ENCODE data around the gene PPP2R2B. TPM values are rescaled to one million over a fixed set of nuclear protein-coding genes. Genes with fewer than 3 reads are reported as not detected.

PPP2R2B gene
- total RNA-seq, 1 donor from 2014 or later: 1.3 TPM

DNA sequence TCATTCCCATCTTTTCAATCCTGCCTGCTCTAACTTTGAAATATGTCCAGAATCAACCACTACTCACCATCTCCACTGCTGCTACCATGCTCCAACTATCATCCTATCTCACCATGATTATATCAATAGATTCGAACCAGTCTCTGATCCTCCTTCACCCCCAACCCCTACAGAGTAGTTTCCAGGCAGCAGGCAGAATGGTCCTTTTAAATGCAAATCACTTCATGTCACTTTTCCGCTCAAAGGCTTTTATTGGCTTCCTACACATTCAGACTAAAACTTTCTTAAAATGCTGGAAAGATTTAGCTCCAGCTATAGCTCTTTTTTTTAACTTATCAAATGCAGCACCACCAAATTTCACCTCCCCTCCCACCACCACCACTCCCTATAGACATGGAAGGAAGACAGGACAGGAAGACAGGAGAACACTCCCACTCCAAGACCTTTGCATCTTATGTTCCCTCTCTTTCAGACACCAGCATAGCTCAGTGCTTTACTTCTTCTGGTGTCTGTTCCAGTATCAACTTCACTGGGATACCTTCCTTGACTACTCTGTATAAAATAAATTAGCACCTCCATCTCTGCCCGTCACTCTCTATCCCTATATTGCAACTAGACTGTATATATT is 9.9 kb upstream of the PPP2R2B start:
- intact Hi-C loops (cut with micrococcal nuclease): loop anchor here (10.0 kb wide), 1 partner anchor 354 kb away; no protein-coding TSS in a partner anchor

DNA sequence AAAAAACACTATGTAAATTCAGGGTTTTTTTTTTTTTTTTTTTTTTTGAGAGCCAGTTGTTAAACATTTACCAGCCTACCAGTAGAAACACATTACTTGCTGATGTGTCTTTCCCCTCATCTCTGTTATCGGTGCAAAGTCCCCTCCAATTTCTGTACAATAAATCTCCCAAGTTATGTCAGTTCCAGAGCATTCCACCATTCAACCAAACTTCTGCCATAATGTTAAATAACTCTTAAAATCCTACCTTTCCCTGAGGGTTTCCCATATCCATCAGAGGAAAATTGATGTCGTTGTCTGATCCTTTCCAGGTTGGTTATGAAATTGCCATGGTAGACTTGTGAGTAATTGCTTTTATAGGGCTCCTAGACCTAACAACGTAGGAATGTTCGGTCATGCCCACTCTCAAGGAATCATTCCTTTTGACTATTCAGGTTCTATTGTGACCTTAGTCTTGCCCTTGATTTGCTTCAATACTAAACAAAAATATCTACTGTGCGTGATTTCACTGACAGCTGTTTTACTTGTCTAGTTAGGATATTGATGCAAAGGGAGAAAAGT is 5.6 kb upstream of the PPP2R2B start:
- intact Hi-C loops (cut with micrococcal nuclease): loop anchor here (10.0 kb wide), 1 partner anchor 349 kb away; no protein-coding TSS in a partner anchor

DNA sequence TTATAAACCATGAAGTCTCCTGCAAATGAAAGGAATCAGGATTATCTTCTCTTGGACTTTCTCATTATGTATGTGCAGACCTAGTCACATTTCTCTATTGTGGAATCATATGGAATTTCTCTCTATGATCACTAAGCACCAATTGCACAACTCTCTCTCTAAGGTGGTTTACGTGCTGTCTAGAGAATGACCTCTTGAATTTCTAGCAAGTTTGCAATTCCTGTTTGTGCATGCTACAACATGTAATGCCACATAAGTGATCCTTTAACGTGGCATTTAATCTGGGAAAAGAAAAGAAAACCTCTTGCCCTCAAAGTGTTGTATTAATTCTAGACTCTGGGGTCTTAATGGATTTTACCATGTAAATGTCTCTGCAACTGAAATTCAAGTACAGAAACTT is 5.0 kb upstream of the PPP2R2B start:
- intact Hi-C loops (cut with micrococcal nuclease): loop anchor here (10.0 kb wide), 1 partner anchor 349 kb away; no protein-coding TSS in a partner anchor

DNA sequence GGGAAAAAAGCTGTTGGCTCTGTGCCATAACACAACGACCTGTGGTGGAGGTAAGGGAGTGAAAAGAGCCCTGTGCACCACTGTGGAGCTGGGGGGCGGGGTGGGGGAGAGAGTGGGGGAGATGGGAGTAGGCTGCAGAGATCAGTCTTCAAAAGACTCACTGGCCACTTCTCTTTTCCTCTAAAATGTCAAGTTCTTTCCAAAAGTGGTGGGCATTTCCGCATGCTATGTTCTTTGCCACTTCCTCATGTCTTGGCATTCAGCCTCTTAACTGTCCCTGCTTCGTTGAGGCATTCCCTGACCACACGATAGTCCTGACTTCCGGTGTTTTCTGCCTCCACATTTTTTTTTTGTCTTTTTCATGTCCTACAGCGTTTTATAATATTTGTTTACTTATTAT is 2.4 kb upstream of the PPP2R2B start:
- intact Hi-C loops (cut with micrococcal nuclease): loop anchor here (10.0 kb wide), 1 partner anchor 346 kb away; no protein-coding TSS in a partner anchor

DNA sequence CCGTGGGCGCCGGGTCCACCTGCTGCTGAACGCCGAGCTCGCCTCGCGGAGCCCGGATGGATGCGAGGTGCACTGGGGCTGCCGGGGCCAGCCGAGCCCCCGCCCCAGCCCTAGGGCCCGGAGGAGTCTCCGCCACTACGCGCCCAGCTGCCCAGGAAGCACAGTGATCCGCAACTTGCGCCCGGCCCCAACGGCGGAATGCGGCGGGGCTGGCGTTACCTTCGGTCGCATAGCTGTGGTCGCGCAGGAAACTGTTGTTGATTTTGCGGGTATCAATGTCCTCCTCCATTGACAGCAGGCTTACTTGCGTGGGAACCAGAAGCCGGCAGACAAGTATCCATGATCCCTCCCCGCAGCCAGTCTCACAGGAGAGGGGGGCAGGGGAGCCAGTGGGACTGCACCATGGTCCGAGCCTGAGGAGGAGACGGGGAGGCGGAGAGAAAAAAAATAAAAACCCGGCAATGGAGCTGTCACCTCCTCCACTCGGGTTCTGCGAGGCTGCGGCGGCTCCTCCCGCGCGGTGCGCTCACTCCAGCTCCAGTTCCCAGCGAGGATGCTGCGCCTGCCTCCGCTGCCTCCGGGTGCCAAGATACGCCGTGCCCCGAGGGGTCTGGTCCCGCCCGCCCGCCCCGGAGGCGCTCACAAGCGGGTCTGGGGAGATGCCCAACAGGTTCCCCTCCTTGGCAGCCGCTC is 628 bp downstream of the PPP2R2B start:
- intact Hi-C loops (cut with micrococcal nuclease): loop anchor here (1.0 to 5.0 kb wide), 3 partner anchors 89 to 216 kb away; no protein-coding TSS in a partner anchor

DNA sequence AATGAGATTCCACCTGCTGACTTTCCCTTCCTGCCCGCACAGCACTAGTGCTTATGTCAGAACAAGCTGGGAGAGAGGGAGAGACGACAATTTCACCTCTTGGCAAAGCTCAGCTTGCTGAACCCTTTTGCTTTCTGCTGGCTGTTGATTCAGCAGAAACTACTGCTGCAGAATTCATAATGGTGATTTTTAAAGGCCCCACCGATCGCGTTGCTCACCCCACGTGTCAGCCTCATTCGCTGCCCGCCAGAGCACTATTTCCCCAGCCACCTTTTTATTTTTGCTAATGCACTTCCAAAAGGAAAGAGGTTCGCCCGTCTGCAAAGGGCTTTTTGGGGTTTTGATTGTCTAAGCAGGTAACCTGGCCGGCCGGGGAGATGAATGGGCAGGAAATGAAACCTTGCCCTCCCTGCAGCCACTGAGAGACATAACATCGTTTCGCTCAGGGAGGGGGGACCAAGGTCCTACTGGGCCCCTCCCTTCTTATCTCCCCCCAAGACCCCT is 1.3 kb downstream of the PPP2R2B start:
- intact Hi-C loops (cut with micrococcal nuclease): loop anchor here (5.0 kb wide), 2 partner anchors 90 to 215 kb away; no protein-coding TSS in a partner anchor

DNA sequence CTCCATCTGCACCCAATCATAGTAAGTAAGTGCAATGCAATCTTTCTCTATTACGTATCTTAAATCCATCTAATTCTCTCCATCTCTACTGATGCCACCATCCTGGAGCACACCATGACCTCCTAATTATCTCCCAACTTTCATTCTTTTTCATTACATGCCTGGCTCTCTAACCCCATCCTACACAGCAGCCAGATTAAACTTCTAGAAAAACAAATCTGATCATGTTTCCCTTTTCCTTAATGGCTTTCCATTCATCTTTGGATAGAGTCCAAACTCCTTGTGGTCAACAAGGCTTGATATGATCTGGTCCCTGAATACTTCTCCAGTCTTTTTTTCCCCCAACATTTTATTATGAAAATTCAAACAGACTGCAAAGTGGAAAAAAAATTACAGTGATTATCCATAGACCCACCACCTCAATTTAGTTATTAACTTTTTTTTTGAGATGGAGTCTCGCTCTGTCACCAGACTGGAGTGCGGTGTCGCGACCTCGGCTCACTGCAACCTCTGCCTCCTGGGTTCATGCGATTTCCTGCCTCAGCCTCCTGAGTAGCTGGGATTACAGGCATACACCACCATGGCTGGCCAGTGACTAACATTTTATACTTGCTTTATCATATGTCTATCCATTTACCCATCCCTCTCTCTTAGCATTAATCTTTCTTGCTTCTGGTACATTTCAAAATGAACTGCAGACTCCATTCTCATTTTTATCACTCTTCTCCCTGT is 5.2 kb downstream of the PPP2R2B start:
- intact Hi-C loops (cut with micrococcal nuclease): no loop called here

DNA sequence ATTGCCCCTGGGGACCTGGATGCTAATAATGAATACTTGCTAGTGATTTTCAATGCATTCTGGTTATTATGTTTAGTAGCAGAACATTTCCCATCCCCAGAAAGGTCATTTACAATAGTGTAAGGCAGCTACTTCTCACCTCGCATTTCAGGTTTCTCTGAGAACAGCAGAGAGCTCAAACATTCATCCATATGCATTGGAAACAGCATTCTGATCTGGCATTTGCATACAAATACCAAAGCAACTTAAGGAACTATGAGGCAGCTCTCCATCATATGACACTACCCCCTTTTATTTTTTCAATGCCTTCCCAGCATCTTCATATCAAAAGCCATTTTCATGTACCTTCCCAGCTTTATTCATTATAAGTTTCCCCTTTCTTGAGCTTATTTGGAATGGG is 6.4 kb downstream of the PPP2R2B start:
- intact Hi-C loops (cut with micrococcal nuclease): no loop called here

DNA sequence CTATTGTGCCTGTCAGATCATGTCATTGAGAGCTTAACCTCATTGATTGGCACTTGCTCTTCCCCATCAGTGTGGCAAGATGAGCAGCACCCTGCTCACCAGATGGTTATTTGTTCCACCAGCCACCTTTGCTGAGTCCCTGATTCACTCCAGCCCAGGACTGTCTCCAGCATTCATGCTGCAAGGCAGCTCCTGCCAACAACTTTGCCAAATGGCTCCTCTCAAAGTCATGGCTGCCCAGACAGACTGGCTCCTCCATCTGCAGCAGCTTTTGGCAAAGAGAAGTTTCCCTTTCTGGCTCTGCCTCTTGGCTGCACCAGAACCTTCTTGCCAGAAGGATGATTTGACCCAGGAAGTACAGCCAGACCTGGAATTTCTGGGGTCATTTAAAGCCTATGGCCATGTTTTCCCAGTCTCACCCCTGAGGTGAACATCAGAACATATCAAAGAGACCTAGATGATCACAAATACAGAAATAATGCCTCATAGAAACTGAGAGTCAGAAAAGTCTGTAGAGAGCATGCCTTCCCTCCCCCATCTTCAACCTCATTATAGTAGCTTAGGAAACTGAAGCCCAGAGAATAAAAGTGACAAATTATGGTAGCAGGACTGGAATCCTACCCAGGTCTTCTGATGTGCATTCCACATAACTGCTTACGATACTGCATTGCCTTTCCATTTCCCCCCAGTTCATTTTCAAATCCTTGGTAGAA is 10.4 kb downstream of the PPP2R2B start:
- intact Hi-C loops (cut with micrococcal nuclease): no loop called here

DNA sequence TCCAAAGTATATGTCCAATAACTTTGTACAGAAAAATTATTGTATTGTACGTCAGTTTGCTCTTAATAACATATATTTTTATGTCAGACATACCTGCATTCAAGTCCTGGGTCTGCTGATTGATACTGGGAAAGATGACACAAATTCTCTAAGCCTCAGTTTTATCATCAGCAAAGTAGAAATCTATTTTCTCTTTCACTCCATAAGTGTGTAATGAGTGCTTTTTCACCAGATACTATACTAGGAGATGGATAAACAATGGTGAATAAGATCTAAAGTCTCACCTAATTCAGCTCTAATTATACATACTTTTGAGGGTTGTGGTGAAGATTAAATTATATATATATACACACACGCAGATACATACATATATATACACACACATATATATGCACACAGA is 12.3 kb downstream of the PPP2R2B start:
- intact Hi-C loops (cut with micrococcal nuclease): no loop called here

DNA sequence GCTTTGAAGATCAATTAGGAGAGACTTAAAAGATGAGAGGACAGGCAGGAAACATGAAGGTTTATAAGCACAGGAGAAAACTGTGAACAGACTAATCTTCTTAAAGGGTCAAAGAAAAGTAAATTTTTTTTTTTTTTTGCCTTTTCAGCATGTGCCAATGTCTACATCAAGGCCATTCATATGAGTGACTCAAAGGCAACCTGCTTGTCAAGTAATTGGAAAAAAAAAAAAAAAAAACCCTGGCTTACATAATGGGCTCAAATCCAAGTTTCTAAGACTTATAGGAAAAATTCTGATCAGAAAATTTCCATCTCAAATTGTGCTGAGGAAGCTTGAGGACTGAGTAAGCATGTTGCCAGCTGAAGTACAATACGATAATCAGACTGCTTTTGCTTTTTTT is 15.9 kb downstream of the PPP2R2B start:
- intact Hi-C loops (cut with micrococcal nuclease): no loop called here

DNA sequence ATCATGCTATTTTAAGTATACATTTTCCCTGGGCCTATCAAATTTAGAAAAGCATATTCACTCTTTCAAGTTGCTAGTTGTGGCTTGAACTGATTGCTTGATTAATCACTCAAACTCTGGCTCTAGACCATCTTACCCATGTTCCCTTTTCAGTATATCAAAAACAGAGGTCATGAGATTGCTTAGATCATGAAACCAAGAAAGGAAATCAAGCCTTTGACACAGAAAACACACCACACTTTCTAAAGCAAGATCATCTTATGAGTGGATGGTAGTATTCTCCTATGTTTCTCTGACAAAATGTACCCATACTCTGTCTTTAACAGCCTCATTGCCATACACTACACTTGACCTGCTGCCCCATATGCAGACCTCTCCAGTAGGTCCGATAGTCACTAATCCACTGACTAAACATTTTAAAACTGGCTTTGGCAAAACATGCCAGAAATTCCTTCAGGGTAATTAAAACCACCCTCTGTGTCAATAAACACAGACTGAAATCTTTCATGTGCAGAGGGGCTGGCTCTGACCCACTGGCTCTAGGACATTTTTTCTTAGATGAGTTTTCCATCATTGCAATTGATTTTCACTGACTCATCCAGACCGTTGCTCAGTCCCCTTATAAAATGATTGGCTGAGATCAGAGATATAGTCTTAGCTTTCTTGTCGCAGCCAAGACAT is 18.2 kb downstream of the PPP2R2B start:
- intact Hi-C loops (cut with micrococcal nuclease): no loop called here

DNA sequence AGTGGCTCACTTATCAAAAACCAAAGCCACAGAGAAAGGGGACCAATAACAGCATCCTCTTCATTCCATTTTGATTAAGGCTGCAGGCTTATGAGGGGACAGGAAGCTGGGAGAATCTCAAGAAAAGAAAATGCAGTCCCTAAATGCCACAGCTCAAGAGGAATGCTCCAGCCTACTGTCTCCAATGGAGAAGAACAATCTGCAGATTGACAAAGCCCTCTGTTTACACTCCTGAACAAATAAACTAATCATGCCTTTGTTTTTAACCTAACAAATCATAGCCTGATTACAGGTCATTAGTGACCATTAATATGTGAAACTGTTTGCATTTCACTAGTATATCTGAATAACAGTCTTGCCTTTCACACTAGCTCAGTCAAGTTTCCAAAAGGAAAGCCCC is 26.5 kb downstream of the PPP2R2B start:
- intact Hi-C loops (cut with micrococcal nuclease): no loop called here

DNA sequence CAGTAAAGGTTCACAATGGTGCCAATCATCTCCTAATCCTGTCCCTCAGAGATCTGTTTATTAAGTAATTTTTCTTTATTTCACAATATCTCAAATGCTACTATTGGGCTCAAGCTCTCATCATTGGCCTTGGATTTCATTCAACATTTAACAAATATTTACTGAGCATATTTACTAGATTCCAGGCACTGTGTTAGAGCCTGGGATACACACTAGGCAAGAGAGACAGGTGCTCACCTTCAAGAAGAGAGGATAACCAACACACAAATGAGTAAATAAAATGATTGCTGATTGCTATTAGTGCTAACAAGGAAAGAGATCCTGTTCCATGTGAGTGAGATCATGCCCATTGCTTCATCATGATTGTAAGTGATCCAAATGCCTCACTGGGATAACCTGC is 27.4 kb downstream of the PPP2R2B start:
- intact Hi-C loops (cut with micrococcal nuclease): no loop called here

DNA sequence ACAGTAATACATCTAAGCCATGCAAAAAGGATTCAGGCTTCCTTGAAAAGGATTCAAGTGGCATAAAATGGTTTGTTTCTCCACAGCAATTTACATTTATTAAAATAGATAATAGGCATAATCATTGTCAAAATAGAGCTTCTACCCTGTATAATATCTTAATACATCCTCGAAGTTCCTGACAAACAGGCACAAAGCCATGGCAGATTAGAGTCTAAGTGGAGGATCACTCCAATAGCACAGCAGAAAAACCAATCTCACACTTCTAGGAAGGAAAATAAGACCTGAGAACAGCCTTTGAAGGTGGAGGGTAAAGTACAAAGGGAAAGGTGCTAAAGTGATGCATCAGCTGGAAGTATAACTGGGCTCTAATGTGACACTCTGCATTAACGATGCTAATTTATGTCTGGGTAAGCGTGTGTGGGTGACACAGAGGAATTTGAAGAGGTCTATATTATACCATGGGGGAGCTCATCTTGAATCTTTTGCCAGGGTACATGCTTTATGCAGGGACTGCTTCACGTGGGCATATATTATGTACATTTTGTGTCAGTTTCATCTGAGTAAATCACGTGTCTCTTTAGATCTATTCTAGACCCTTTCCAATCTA is 28.8 kb downstream of the PPP2R2B start:
- intact Hi-C loops (cut with micrococcal nuclease): no loop called here

DNA sequence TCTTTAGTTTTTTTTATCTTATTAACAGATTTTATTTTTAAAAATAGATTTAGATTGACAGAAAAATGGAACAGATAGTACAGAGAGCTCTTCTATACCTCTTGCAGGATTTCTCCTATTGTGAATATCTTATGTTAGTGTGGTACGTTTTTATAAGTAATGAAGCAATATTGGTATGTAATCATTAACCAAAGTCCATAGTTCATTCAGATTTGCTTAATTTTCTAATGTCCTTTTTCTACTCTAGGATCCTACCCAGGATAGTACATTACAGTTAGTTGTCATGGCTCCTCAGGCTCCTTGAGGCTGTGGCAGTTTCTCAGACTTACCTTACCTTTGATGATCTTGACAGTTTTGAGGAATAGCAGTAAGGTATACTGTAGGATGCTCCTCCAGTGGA is 30.4 kb downstream of the PPP2R2B start:
- intact Hi-C loops (cut with micrococcal nuclease): no loop called here

DNA sequence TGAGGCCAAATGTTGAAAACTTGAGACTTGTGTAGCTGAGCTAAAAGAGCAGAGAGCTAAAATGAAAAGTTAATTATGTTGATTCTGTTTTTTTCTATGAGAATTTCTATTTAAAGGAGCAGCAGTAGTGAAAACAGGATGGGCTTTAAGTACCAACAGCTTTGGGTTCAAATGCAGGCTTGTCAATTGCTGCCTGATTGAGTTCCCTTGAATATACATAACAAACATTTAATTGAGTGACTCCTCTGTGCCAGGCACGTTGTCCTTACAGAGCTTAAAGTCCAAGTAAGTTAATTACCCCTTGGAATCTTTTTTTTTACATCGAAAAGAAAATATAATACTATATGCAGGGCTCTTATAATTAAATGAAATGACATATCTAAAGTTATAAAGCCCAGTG is 38.5 kb downstream of the PPP2R2B start:
- intact Hi-C loops (cut with micrococcal nuclease): no loop called here

DNA sequence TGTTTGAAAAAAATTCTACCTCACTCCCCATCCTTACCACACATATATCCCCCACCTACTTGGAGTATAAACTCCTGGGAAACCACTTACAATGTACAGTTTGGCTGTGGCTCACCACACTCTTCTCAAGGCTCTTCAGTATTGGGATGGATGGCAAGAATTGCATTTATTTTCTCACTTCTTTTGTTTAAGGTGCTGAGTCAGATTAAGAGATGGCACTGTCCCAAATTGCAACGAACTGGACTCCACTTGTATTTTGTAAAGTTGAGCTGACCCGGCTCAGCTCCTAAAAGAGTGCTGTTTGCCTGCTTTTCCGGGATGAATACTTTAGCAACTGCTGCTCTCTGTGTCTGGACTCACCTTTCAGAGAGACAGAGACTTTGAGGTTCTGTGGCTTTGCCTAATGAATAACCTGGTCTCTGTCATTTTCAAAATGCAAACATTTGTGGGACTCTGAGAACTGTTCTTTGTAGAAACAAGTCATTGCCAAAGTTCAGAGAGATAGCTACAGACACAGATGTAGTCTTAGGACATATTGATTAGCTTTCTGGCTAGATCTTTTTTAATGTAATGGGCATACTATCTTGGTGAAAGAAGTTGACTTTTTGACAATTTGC is 42.2 kb downstream of the PPP2R2B start:
- intact Hi-C loops (cut with micrococcal nuclease): no loop called here

DNA sequence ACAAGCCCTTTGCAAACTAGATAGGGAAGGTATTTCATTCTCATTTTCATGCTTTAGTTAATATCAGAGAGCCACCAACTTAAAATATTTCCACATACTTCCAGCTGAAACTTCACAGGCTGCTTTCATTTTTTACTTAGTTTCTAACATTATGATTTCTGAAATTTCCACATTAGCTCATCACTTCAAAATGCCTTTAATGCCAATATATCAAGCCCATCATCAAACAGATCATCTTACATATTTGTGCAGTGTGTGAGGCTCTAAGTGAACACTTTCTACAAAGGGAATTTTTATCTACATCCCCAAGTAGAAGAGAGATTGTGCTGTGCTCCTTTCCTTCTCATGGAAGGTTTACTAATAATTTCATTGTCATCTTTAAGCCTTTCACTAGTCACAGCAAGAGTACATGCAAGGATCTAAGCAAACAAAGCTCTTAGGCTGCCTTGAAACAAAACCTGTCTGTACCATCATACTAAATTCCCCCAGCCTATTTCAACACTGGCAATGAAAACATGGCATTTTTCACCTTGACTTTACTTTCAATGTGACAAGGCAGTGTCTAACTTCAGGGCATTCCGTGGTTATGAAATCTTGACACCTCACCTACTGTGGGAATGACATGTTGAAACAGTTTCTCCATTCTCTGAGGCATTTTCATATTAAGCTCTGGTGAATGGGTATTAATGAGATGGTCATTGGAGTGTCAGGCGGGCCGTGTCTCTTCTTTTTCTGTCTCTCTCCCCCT is 45.4 kb downstream of the PPP2R2B start:
- intact Hi-C loops (cut with micrococcal nuclease): no loop called here

All from T-helper 1 cell treated with Interleukin-12 subunit alpha and Interleukin-12 subunit beta and Interleukin-4 antibody, amounts not matched to agents 30 ng/mL and 1 ng/mL, for 36 hours (primary cell).